Posterior cingulate gyrus (tissue), 11 donors: ENCODE results near the gene QPRT.
"Not testable (repeated sequence)": the region's sequence is repeated elsewhere in the genome, so short reads cannot be mapped to it uniquely, and the experiment has no call there.

ENCODE experiments used
- DNase-seq, 10 donors: peaks; one replicate each; pipeline versions ENCODE4 v3.0.0 to v3.0.0-alpha.2; 2020 to 2021; ENCODE audit warnings: mixed read lengths in 3 of 10
- intact Hi-C: fragments of 100-400 bp; cut with DNase I; formaldehyde crosslinking; loops from one replicate; pipeline ENCODE4 v1.15.1; 2023

The QPRT gene

GRCh38 chr16:29689490-29690351 is 10.7 kb downstream of the QPRT start:
- DNase-seq, result peak in 2 of 10 donors; percentile 5 to 26
- intact Hi-C loops, result not testable (repeated sequence)

- intact Hi-C loops, result not testable (repeated sequence)
- peak in 2 of 10 donors; percentile 25 to 50 for DNase-seq
Observed at GRCh38 chr16:29692606-29693005, 13.6 kb downstream of the QPRT start.

DNA sequence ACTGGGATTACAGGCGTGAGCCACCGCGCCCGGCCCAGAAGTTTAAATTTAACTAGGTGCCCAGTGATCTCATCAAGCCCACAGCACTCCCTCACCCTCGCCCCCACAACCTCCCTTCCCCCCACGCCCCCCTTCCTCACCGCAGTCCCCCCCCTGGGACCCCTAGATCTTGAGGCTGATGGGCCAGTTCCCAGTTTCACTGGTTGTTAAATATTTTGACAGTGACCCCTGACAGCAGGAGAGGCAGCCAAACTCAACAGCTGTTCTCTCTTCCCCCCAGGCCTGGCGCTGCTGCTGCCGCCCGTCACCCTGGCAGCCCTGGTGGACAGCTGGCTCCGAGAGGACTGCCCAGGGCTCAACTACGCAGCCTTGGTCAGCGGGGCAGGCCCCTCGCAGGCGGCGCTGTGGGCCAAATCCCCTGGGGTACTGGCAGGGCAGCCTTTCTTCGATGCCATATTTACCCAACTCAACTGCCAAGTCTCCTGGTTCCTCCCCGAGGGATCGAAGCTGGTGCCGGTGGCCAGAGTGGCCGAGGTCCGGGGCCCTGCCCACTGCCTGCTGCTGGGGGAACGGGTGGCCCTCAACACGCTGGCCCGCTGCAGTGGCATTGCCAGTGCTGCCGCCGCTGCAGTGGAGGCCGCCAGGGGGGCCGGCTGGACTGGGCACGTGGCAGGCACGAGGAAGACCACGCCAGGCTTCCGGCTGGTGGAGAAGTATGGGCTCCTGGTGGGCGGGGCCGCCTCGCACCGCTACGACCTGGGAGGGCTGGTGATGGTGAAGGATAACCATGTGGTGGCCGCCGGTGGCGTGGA is 15.6 kb downstream of the QPRT start:
- peak in 3 of 10 donors; percentile 74 to 81 (median 75) for DNase-seq
- intact Hi-C loops, result no loop called here

GRCh38 chr16:29695675-29696074 is 16.7 kb downstream of the QPRT start:
- intact Hi-C loops, result not testable (repeated sequence)
- DNase-seq, result peak in 2 of 10 donors; percentile 7 to 31

GRCh38 chr16:29696881-29697331 is 17.9 kb downstream of the QPRT start:
- DNase-seq, result peak in 2 of 10 donors; percentile 75 to 80
- intact Hi-C loops, result no loop called here

GRCh38 chr16:29697391-29697790 is 18.4 kb downstream of the QPRT start:
- intact Hi-C loops, result no loop called here
- DNase-seq, result peak in 2 of 10 donors; percentile 7 to 58

- intact Hi-C loops, result no loop called here
- peak in 2 of 10 donors; percentile 22 to 34 for DNase-seq
Observed at GRCh38 chr16:29698042-29698441, 19.1 kb downstream of the QPRT start.

DNA sequence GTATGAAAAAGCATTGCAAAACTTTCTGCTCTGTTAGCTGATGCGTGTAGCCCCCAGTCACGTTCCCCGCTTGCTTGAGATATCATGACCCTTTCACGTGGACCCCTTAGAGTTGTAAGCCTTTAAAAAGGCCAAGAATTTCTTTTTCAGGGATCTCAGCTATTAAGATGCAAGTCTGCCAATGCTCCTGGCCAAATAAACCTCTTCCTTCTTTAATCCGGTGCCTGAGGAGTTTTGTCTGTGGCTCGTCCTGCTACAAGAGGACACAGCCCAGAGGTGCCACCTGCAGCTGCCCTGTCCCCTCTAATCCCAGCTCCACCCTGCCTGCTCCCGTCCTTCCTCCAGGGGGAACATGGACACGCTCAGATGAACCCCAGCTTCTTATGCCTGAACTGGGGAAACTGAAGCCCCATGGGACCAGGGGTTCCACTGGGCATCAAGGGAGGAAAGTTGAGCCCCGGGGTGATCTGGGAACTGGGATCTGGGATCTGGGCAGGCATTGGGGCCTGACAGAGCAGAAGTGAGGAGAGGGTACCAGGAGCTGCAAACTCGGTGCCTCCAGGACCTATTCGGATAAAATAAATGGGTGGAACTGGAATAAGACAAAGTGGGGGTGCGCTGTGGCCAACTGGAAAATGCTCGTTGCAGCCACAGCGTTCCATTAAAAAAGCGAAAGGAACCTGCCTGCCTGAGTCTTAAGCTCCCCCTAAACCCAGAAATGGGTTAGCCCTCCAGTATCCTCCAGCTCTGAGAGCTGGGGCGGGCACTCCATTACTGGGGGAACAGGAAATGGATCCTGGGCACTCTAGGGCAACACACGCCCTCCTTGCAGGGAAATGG is 19.7 kb downstream of the QPRT start:
- peak in 2 of 10 donors; percentile 29 to 67 for DNase-seq
- intact Hi-C loops, result no loop called here

GRCh38 chr16:29699324-29700219 is 20.6 kb downstream of the QPRT start:
- peak in 2 of 10 donors; percentile 27 to 43 for DNase-seq
- intact Hi-C loops, result no loop called here

- intact Hi-C loops, result no loop called here
- peak; percentile 47 to 95 (median 66) for DNase-seq
Observed at GRCh38 chr16:29700253-29700987, 21.4 kb downstream of the QPRT start.

DNA sequence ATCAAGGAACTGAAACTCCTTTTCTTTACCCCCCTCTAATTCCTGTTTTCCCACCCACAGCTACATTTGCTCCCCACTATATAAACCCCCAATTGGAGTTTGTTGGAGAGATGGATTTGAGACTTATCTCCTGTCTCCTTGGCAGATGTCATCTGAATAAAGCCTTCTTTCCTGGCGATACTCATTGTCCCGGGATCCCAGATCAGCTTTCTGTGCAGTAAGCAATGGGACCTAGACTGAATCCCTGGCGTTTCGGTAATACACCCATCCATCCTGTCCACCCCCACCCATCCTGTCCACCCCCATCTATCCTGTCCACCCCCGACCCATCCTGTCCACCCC is 22.2 kb downstream of the QPRT start:
- DNase-seq, result no peak

GRCh38 chr16:29702269-29702668 is 23.3 kb downstream of the QPRT start:
- DNase-seq, result no peak
- intact Hi-C loops, result no loop called here

More for the DNA sequence above, 22.2 kb downstream of the QPRT start:
- intact Hi-C loops, result no loop called here

DNA sequence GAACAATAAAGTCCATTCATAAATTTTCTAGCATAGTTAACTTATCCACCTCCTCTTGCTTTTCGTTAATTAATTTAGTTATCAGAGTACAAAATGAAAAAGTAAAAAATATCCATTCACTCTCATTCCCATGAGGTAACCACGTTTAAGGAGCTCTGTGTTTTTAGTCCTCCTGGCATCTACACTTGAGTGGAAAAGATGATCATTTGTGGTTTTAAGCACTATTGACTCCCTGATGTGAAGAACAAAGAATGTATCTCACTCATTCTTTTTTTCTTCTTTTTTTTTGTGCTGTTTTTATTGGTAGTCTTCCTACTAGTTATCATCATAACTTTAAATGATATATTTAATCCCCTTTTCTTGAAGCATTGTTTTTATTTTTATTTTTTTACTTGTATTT is 26.1 kb downstream of the QPRT start:
- intact Hi-C loops, result no loop called here
- DNase-seq, result no peak

DNA sequence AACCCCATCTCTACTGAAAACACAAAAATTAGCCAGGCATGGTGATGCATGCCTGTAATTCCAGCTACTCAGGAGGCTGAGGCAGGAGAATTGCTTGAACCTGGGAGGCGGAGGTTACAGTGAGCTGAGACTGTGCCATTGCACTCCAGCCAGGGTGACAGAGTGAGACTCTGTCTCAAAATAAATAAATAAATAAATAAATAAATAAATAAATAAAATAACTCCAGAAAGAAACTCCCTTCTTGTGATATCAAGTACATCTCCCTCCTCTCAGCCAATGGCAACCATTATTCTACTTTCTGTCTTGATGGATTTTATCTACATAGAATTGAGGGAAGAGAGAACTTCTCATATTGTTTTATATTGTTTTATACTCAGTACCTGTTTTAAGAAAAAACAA is 28.2 kb downstream of the QPRT start:
- DNase-seq, intact Hi-C loops: not testable (repeated sequence)

DNA sequence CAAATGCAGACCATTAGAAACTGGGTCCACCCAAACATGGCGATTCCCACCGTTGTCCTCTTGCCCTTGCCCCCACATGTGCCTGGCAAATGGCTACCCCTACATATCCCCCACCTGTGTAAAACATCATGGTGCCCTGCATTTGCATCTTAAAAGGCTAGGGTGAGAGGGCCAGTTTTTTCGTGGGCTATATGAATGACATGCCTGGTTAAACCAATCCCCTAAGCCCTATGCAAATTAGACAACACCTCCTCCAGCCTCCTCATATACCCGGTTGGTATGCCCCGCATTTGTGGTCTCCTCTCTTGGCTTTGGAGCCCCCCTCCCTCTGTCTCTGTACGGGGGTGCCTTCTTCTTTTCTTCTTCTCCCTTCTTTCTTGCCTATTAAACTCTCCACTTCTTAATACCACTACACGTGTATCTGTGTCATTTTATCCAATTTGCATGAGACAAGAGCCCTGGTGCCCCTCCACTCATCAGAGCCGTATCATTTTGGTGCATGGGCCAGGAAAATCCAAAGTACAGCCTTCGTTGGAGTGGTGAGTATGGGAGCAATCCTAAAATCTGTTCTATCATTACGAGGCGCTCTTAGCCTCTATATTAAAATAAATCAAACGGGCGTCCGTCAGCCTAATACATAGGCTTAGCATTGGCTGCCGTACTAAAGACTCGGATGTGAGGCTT is 30.1 kb downstream of the QPRT start:
- intact Hi-C loops, result no loop called here
- DNase-seq, result peak in 1 of 10 donors; percentile 30

DNA sequence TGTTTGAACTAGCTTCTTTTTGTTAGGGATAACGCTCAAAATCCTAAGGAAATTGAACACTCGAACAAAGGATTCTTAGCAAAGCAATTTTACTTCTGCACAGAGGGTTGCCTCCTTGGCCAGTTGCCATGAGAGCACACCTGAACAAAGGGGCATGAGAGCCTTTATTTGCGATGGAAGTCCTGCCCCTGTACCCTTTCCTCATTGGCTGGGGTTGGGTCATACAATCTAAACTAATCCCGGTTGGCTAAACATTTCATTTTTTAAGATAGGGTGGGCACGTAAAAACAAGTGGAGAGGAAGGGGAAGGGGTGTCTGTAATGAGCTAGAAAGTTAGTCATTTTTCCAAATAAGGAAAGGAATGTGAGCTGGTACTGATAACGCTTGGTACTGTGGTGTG is 30.7 kb downstream of the QPRT start:
- intact Hi-C loops, result not testable (repeated sequence)

DNA sequence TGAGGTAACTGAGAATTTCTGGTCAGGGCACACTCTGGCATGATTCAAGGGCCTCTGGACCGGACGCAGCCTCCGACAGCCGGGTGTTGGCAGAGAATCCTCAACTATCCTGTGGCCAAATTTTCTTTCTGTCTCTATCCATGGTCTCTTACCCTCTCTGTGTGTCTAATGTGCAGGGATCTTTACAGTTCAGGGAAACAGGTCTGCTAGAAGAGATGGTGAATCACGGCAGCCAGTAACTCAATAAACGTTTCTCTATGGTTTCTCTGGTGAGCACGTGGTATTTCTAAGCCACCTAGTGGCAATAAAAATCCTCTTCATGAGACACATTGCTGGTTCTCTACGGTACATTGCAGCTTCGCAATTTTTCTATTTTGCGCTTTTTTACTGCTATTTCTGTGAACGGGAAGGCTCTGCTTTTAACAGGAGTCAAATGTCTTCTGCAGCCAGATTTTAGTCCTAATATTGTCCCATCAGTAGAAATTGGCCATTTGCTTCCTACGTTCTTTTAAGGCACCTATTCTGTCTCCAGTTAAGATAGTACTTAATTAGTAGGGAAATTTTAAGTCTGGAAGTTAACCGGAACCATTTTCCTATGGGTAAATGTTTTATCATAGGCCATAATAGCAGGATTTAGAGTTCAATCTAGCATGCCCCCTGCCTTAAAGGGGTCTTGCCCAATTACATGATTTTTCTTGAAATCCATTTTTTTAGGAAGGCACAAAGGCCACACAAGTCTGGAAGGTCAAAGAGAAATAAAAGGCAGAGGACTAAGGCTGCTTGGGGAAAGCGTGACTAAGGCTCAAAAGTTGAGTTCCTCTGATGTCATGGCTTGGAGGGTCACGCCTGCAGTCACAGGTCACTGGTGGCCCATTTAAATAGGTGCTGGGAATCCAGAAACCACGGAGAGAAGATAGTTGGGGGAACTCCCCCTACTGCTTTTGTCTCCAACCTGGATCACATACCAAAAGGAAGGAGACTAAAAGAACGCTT is 31.5 kb downstream of the QPRT start:
- DNase-seq, result peak in 5 of 10 donors; percentile 12 to 67 (median 38)
- intact Hi-C loops, result no loop called here

More for the DNA sequence above, 30.7 kb downstream of the QPRT start:
- DNase-seq, result not testable (repeated sequence)
